ENCODE measurements around the gene MOV10L1.

The MOV10L1 gene
- 0 to 0.05 (median 0.04) reads per million in 3 experiments for total RNA-seq

DNA sequence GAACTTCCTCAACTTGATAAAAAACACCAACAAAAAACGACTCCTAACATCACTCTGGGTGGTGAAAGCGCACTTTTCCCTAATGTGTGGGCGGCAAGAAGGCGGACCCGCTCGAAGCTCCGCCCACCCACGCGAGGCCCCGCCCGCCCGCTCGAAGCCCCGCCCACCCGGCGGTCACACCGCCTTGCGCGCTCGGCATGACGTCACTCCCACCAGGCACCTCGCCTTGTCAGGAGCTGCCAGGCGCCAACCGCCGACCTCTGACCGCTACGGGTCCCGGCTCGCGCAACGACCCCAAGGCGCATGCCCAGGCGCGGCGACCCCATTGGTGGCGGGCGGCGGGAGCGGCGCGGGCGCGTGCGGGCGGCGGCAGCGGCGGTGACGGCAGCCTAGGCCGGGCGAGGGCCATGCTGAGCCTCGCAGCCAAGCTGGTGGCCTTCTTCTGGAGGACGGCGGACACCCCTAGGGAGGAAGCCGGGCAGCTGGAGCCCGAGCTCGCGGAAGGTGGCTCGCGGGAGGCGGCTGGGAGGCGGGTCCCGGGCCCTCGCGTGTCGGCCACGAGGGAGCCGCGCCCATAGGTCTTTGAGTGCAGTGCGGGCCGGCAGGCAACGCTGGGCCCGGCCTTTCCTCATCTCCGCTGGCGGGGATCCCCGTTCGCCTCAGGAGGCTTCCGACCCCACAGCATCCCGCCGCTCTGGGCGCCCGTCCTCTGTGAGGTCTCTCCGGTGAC, at the start of gene MOV10L1:
Gene MOV10L1, plus strand, starts transcription at position 325 of the 730 bp plus-strand sequence. Its CDS starts 83 bp downstream, at position 408.
- DNase-seq: no peak

DNA sequence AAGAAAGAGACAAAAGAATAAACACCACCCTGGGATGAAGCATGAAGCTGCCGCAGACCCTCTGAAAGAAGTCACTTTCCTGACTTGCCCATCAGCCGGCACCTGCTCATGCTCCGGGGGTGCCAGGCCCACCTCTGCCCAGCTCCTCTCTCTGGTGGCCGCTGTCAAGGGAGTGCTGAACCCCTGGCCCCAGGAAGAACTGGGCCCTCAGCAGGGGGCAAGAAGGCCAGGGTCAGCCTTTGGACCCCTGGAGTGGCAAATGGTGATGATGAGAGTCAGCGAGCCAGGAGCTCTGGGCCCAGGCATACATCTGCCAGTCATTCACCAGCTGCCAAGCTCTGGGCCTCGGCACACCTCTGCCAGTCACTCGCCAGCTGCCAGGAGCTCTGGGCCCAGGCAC, 49.1 kb upstream of the MOV10L1 start:
- DNase-seq: no peak

DNA sequence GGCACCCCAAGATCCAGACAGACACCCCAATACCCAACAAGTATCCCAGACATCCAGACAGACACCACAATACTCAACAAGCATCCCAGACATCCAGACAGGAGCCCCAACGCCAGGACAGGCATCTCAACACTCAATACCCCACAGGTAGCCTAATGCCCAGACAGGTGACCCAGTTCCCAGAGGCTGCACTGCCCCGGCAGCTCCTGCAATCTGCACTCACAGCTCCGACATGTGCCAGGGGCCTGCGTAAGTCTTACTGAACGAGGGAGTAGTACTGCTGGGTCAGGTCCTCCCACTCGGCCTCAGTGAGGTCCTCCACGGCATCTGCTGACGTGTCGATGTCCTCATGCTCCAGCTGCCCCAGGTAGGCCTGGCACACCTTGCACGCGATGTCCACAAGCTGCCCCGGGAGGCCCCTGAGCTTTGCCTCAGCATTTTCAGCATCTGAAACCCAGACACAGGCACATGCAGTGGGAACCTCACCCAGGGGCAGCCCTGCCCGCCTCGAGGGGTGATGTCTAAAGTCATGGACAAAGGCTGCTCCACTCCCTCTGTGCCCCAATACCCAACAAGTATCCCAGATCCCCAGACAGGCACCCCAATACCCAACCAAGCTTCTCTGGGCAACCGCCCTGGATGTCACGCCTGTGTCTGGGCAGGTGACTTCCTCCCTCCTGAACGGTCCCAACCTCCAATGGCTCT, 48.3 kb upstream of the MOV10L1 start:
- no peak for DNase-seq

DNA sequence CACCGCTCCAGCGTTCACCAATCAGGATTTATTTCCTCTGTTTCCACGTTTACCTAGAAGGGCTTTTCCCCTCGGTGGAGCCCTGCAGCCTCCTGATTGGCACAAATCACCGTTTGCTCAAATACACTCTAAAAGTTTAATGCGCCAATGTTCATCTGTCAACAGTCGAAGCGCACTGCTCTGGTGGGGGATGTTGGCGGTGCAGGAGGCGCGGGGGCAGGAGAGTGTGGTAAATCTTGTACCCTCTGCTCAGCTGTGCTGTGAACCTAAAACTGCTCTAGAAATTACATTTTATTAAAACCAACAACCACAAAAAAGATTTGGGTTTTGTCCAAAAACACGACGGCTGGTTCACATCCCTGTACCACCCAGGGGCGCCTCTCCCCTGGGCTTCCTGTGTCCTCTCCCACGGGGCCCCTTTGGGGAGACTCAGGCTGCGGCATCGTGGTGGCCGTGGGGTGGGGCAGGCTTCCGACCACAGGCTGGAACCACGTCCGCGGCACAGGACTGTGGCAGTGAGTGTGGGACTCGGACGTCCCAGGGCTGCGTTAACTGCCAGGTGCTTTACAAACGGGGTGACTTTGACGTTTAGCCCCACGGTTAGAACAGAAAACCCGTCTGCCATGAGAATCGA, 45.2 kb upstream of the MOV10L1 start:
- DNase-seq: no peak

DNA sequence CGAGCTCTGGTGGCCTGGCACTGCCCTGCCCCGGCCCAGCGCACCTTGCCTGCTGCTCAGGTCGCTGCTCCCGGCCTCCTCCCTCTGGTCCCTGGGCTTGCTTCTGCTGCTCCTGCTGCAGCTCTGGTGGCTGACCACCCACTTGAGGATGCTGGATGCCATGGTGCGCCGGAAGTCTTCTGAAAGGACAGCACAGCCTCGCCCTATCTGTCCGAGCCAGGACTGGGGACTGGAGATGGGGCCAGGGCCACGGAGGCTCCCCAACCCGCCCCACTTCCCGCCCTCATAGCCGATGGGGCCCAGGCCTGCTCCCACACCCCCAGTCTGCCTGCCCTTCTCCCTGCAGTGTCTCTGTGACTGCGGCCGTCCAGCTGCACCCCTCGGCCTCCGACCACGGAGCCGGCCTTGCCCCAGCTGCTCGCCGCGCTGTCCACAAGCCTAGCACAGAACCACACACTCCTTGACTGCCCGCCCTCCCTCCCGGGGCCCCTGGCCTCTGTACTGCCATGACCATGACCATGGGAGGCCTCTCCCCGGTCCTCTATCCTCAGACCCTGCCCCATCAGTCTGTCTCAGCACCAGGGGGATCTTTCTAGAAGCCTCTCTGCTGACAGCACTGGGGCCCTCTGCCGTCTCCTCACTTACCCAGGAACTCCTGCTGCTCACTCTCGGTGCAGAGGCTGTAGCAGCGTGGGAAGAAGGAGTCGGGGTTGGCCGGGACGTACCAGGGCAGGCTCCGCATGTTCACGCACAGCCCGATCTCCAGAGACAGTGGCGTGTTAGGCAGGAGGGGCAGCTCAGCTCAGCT, 44.4 kb upstream of the MOV10L1 start:
- no peak for DNase-seq

DNA sequence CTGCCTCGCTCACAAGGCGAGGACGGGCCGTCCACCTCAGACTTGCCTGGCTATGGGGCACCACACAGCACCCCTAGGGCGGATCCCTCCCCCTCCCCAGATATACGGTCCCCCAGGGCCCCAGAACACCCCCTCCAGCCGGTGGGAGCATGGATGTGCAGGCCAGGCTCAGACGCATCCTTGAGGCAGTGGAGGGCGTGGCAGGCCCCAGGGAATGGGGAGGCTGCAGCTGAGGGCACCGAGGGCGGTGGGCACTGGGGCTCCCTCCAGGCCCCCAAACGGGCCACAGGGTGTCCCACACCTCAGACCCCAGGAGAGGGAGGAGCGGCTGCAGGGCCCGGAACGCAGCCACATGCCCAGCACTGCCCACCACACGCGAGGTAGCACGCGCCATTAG, 43.8 kb upstream of the MOV10L1 start:
- no peak for DNase-seq

DNA sequence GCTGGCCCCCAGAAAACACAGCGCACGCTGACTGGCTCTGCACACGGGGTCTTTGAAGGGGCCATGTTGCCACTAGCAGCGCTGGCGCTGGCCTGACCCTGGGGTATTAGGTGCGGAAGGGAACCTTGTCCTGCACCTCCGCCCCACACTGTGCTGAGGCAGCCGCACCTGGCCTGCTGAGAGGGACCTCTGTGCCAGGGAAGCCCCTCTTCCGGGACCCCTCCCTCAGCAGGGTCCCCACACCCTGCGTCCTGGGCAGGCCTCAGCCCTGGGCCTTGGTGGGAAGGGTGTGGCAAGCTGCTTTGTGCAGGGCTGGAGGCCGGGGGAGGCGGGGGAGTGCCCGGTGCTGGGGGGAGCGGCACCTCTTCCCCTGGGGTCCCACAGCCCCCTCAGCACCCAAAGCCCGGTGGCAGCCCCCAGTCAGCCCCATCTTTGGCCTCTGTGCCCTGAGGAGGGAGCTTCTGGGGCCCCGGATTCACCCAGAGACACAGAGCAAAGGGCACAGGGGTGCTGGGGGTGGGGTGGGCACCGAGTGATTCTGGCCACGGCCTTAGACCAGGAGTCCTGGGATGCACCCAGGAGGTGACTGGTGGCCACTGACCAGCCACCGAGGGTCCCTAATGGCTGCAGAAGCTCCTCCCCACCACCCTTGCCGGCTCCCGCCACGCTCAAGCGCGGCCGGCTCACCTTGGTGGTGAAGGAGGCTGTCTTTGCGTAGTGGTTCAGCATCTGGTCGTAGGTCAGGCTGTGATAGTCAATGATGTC, 43.1 kb upstream of the MOV10L1 start:
- no peak for DNase-seq

DNA sequence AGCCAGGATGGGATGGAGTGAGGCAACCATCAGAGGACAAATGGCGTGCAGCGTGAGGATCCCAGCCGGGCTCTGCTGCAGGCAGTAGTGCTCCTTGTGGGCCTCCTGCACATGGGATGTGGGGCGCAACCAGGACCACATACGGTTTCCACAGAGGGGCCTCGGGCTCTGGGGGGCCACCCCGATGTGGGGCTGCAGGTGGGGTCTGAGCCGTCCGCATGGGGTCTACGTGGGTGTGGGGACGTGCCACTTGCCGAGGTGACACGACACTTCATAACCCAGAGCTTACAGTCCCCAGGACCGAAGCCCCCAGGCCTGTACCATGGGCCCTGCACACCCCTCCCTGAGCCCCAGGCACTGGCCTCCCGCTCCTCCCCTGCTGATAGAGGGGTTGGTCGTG, 42.5 kb upstream of the MOV10L1 start:
- DNase-seq: no peak

DNA sequence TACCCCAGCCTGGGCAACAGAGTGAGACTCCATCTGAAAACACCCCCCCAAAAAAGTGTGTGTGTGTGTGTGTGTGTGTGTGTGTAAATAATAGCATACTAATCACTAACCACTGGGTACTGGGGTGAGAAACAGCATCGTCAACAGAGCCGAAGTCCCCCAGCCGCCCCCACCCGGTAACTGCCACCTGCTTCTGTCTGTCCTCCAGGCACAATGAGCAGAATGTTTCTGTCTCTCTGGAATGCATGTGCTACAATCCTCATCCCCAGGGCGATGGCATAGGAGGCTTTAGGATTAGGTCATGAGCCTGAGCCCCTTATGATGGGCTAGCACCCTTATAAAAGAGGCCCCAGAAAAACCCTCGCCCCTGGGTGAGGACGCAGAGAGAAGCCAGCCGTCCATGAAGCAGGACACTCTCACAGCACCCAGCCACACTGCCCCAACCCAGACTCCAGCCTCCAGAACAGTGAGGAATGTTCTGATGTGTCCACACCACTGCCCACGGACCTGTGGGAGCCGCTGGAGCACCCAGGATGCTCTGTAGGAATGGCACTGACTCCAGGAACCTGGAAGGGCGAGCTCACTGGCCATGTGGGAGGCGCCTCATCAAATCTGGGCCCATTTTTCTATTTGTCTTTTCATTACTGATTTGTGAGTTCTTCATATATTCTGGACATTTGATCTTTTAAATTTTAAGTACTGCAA, 41.6 kb upstream of the MOV10L1 start:
- DNase-seq: no peak

DNA sequence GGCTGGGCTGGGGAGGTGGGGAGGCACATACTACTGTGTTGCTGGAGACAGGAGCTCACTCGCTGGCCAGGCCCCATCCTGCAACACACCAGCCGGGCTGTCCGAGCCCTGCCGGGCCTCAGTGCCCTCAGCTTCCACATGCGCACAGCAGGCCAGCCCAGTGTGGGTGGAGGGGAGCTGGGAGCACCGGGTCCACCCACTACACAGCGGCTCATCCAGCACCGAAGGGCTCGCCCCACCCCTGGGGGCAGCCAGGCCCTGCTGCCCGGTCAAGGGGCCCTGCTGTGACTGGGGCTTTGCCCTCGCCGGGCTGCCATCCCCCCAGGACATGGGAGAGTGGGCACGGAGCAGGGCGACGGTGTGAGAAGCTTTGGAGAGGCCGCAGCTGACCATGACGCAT, 41.0 kb upstream of the MOV10L1 start:
- no peak for DNase-seq

DNA sequence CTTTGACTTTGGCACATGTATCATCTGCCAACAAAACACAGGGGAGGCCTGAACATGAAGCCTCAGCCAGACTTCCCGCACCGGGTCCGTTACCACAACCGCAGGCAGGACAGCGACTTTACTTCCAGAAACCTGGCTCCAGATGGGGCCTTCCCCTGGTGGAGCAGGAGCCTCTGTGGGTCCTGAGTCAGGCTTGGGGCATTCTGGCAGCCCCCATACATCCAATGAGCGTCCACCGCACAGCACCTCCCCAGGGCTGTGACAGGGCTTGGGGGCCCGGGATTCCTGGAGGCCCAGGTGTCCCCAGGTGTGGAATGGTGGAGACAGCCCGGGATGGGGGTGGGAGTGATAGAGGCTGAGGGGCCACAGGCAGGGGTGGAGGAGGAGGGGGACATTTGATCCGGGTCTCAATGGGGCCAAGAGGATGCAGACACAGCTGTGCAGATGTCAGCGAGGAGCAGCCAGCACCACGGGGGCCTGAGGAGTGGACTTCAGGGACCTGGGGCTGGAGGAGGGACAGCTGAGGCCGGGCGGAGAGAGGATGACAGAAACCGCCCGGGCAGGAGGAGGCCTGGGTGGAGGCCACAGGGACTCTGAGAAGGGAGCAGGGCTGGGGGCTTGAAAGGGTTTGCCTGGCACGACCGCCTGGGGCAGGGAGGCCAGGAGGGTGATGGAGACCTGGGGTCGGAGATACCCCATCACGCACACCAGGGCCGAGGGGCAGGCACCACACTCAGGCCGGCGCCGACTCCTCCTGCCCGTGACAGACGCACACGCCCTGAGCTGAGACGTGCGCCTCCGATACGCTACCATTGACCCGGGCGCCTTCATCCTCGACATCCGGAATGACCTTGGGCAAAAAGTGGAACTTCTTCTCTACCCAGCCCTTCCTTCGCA, 40.3 kb upstream of the MOV10L1 start:
- DNase-seq: no peak

DNA sequence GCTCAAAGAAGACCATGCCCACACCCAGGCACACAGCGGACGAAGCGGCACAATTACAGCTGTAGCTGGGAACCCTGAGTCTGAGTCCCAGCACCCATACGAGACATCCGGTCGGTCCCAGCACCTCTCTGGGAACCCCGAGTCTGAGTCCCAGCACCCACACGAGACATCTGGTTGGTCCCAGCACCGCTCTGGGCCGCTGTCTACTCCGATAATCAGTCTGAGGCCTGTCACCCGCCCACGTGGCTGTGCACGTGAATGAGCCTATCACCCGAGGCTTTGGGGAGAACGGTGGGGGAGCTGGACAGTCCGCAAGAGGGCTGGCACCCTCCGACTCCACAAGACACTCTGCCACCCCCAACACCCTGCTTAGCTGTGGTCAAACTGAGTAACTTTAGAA, 37.9 kb upstream of the MOV10L1 start:
- no peak for DNase-seq

DNA sequence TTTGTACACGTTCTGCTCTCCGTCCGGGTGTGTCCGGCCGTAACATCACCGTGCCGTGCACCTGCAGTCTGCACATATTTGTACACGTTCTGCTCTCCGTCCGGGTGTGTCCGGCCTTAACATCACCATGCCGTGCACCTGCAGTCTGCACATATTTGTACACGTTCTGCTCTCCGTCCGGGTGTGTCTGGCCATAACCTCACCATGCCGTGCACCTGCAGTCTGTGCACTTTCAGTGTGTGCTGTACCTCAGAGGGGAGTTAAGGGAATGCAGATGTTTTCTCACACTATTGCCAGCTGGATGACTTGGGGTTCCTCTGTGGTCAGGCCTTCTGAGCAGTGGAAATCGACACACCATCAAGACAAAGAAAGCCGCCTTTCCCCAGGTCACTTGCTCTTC, 35.9 kb upstream of the MOV10L1 start:
- no peak for DNase-seq

DNA sequence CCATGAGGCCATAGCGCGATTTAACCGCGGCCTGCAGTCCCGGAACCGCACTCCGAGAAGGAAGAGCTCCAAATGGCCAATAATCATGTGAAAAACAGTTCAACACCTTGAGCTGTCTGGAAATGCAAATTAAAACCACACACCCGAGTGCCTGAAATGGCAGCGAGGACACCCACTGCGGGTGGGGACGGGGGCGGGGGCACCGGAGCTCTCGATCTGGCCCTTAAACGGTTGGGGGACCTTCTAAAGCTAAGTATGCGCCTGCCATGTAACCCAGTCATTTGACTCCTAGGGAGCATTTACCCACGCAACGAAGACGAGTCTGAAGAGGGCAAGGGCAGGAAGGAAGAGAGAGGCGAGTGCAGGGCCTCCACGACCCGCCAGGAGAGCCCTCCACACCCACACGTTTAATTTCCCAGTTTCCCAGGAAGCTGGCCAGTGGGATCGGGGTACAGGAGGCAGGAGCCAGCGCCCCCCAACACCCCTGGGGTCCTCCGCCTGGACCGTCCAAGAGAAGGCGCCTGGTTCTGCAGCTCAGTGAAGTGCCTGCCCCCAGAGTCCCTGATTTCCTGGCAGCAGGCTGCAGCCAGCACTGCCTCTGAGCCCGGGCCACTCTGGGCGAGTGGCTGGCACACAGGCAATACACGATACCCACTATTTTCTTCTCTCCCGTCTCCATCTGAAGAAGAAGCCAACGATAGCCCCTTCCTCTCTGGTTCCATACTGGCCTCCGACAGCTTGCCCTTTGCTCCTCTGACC, 33.4 kb upstream of the MOV10L1 start:
- DNase-seq: no peak

DNA sequence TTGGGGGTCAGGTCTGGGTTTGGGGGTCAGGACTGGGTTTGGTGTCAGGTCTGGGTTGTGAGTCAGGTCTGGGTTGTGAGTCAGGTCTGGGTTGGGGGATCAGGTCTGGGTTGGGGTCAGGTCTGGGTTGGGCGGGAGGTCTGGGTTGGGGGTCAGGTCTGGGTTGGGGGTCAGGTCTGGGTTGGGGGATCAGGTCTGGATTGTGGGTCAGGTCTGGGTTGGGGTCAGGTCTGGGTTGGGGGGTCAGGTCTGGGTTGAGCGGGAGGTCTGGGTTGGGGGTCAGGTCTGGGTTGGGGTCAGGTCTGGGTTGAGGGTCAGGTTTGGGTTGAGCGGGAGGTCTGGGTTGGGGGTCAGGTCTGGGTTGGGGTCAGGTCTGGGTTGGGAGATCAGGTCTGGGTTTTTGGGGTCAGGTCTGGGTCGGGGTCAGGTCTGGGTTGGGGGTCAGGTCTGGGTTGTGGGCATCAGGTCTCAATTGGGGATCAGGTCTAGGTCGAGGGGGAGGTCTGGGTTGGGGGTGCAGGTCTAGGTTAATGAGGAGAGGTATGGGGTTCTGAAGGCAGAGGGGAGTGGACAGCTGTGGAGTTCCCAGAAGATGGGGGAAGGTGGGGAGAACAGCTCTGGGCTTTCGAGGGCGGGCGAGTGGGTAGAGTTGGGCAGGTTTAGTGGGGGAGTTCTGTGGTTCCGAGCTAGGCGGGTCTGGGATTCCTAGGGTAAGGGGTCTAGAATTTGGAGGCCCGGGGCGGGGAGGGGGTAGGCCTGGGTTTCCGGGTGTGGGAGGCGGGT, 32.3 kb upstream of the MOV10L1 start:
- DNase-seq: no peak

DNA sequence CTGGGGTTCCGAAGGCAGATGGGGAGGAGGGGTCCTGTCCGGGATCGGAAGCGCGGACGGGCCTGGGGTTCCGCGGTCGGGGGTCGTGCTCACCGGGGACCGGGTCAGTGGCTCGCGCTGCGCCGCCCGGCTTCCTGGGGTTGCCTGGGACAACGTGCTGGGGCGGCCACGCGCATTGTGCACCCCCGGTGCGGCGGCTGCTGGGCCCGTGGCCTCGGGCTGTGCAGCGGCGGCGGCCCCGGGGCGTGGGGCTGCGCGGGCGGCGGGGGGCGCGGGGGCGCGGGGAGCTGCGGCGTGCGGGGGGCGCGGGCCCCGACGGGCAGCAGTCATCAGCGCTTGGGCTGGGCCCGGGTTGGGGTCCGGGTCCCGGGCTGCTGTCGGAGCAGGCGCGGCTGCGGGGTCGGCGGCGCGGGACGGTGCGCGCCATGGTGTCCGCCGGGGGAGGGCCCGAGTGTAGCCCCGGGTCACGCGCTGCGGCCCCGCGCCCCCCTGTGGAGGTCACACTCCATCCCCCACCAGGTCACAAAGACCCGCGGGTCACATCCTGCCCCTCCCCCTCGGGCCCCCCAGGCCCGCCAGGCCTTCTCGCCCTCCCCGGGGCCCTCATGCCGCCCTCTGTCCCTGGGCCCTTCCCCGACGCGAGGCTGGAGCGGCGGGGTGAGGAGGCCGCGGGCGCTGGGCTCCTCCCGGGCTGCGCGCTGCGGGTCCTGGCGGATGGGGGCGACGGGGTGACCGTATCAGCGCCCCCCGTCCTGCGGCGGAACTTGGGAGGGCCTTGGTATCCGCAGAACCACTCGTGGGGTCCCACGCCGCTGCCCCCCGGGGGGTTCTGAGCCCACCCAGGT, 31.5 kb upstream of the MOV10L1 start, which contains the start of gene TTLL8:
Gene TTLL8, minus strand, starts transcription at position 238 of the 845 bp plus-strand sequence.
- DNase-seq: no peak
